ENCODE results near the gene TYSND1.
"Not testable (repeated sequence)": the region's sequence is repeated elsewhere in the genome, so short reads cannot be mapped to it uniquely, and the experiment has no call there.

TYSND1 gene

GRCh38 chr10:70126700-70127395 lies 19.7 kb downstream of the TYSND1 start:
- in situ Hi-C loops (cut with MboI; ENCODE audit: low sequenced_read_pairs, unreplicated experiment), result no loop called here
- no peak for DNase-seq (ENCODE audit: low spot score)
- TF ChIP-seq CTCF (IDR thresholded peaks at IDR 0.05; ENCODE audit: borderline replicate concordance, control extremely low read depth, extremely low read depth, insufficient read depth, missing control alignments), result no peak

- TF ChIP-seq CTCF (IDR thresholded peaks at IDR 0.05; ENCODE audit: borderline replicate concordance, control extremely low read depth, extremely low read depth, insufficient read depth, missing control alignments), result no peak
- in situ Hi-C loops (cut with MboI; ENCODE audit: low sequenced_read_pairs, unreplicated experiment), result no loop called here
- DNase-seq (ENCODE audit: low spot score), result no peak
Measured at GRCh38 chr10:70125918-70126552, 20.5 kb downstream of the TYSND1 start.

GRCh38 chr10:70124918-70125317 lies 21.6 kb downstream of the TYSND1 start:
- TF ChIP-seq CTCF (IDR thresholded peaks at IDR 0.05; ENCODE audit: borderline replicate concordance, control extremely low read depth, extremely low read depth, insufficient read depth, missing control alignments), result no peak
- DNase-seq (ENCODE audit: low spot score), result no peak
- in situ Hi-C loops (cut with MboI; ENCODE audit: low sequenced_read_pairs, unreplicated experiment), result no loop called here

GRCh38 chr10:70124415-70124814 lies 22.1 kb downstream of the TYSND1 start:
- DNase-seq (ENCODE audit: low spot score), result no peak
- TF ChIP-seq CTCF (IDR thresholded peaks at IDR 0.05; ENCODE audit: borderline replicate concordance, control extremely low read depth, extremely low read depth, insufficient read depth, missing control alignments), result no peak
- in situ Hi-C loops (cut with MboI; ENCODE audit: low sequenced_read_pairs, unreplicated experiment), result no loop called here

- in situ Hi-C loops (cut with MboI; ENCODE audit: low sequenced_read_pairs, unreplicated experiment), result no loop called here
- no peak for TF ChIP-seq CTCF (IDR thresholded peaks at IDR 0.05; ENCODE audit: borderline replicate concordance, control extremely low read depth, extremely low read depth, insufficient read depth, missing control alignments)
Measured at GRCh38 chr10:70123817-70124216, 22.7 kb downstream of the TYSND1 start.

GRCh38 chr10:70123166-70123565 lies 23.3 kb downstream of the TYSND1 start:
- DNase-seq (ENCODE audit: low spot score); in situ Hi-C loops (cut with MboI; ENCODE audit: low sequenced_read_pairs, unreplicated experiment): not testable (repeated sequence)

More at GRCh38 chr10:70123817-70124216, 22.7 kb downstream of the TYSND1 start:
- no peak for DNase-seq (ENCODE audit: low spot score)

- in situ Hi-C loops (cut with MboI; ENCODE audit: low sequenced_read_pairs, unreplicated experiment), result no loop called here
- TF ChIP-seq CTCF (IDR thresholded peaks at IDR 0.05; ENCODE audit: borderline replicate concordance, control extremely low read depth, extremely low read depth, insufficient read depth, missing control alignments), result no peak
- DNase-seq (ENCODE audit: low spot score), result no peak
Measured at GRCh38 chr10:70122742-70123141, 23.8 kb downstream of the TYSND1 start.
